ENCODE measurements around the gene KLHL12.

DNA sequence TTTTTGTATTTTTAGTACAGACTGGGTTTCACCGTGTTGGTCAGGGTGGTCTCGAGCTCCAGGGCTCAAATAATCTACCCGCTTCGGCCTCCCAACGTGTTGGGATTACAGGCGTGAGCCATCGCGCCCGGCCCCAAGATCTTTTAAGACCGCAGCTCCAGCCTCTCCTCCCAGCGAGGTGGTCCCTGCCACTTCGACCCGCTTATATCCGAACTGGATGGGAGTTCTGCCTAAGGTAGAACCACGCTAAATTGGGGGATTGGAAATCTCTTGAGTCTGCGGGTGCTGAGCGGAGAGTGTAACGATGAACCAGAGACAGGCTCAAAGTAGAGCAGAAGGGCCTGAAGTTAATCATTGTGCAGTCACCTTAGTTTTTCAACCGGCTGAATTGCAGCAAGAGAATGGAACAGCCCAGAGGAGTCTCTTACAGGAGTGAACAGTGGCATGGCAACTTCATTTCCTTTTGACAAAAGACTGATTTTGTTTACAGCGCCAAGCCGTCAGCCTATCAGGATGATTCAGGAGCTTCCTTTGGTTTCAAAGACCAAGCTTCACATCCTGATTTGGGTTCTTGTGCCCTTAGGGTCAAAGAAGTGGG, 40.7 kb upstream of the KLHL12 start:
- TF ChIP-seq, protein P1, sequence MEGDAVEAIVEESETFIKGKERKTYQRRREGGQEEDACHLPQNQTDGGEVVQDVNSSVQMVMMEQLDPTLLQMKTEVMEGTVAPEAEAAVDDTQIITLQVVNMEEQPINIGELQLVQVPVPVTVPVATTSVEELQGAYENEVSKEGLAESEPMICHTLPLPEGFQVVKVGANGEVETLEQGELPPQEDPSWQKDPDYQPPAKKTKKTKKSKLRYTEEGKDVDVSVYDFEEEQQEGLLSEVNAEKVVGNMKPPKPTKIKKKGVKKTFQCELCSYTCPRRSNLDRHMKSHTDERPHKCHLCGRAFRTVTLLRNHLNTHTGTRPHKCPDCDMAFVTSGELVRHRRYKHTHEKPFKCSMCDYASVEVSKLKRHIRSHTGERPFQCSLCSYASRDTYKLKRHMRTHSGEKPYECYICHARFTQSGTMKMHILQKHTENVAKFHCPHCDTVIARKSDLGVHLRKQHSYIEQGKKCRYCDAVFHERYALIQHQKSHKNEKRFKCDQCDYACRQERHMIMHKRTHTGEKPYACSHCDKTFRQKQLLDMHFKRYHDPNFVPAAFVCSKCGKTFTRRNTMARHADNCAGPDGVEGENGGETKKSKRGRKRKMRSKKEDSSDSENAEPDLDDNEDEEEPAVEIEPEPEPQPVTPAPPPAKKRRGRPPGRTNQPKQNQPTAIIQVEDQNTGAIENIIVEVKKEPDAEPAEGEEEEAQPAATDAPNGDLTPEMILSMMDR (IDR thresholded peaks at IDR 0.05): no peak
- TF ChIP-seq MYC (IDR thresholded peaks at IDR 0.05; ENCODE audit: borderline replicate concordance, low read length) (no peak), POLR2A (IDR thresholded peaks at IDR 0.05; ENCODE audit: low read length) (no peak), RFX5 (IDR thresholded peaks at IDR 0.05) (no peak), CHD4 (IDR thresholded peaks at IDR 0.05; ENCODE audit: borderline replicate concordance) (no peak), SMC3 (IDR thresholded peaks at IDR 0.05) (no peak), RNF2 (IDR thresholded peaks at IDR 0.05; ENCODE audit: borderline replicate concordance, low read depth) (no peak), NR3C1 (IDR thresholded peaks at IDR 0.05) (no peak), JUNB (IDR thresholded peaks at IDR 0.05) (no peak), TP53 (CRISPR knock-in tag; IDR thresholded peaks at IDR 0.05) (no peak), KDM1A (IDR thresholded peaks at IDR 0.05; ENCODE audit: low read depth) (no peak), SREBF2 (IDR thresholded peaks at IDR 0.05) (no peak), HOXA7 (CRISPR knock-in tag; IDR thresholded peaks at IDR 0.05) (no peak)
